RWPE1 (cell line): Measurements from ENCODE around the gene SPOP.

Source experiments
- CTCF ChIA-PET: fragments of 350-600 bp; sonication (Branson Sonifier 250); formaldehyde crosslinking; extraction: SDS; loops from one replicate; lab custom pipeline; 2021; lab: Yijun Ruan, JAX
- POLR2A ChIA-PET: fragments of 400-600 bp; formaldehyde crosslinking; extraction: SDS; loops from one replicate; lab custom pipeline; 2020; ENCODE audit warnings: antibody characterized with exemption; ENCODE audit not compliant: low non-redundant PET; lab: Yijun Ruan, JAX
- DNase-seq: peaks from one replicate; pipeline ENCODE4 v3.0.0; 2012; ENCODE audit warnings: low spot score
- H3K27ac ChIP-seq: fragments of 450-650 bp; 2 replicates; pipeline ENCODE4 v1.5.1; 2017
- CTCF ChIP-seq: fragments of 450-650 bp; conservative IDR thresholded peaks from 2 replicates; pipeline ENCODE4 v1.5.1; 2017; ENCODE audit warnings: low read depth, mild to moderate bottlenecking

The SPOP gene

GRCh38 chr17:49598918-49599317 lies 79.0 kb downstream of the SPOP start:
- CTCF ChIA-PET: interaction anchor here (0.6 to 1.0 kb wide), 2 partner anchors 15 to 23 kb away, joined by 3 to 4 read pairs; partner anchors contain the start of gene NXPH3
- DNase-seq: no peak
- H3K27ac ChIP-seq: no peak overlapping the region
- TF ChIP-seq CTCF: no peak
- POLR2A ChIA-PET: no interaction called here

GRCh38 chr17:49597928-49598655 lies 79.8 kb downstream of the SPOP start:
- H3K27ac ChIP-seq: no peak overlapping the region
- DNase-seq: no peak
- no peak for TF ChIP-seq CTCF
- ChIA-PET POLR2A (no interaction called here), CTCF (interaction anchor here (1.0 kb wide), 1 partner anchor 22 kb away, joined by 4 read pairs; the partner anchor contains the start of gene NXPH3)

- no peak for DNase-seq
- ChIA-PET CTCF (interaction anchor here (0.7 to 1.0 kb wide), 2 partner anchors 12 to 21 kb away, joined by 3 read pairs; no protein-coding TSS in a partner anchor), POLR2A (no interaction called here)
- no peak for TF ChIP-seq CTCF
- no peak overlapping the region for H3K27ac ChIP-seq
Observed at GRCh38 chr17:49597436-49597835, 80.5 kb downstream of the SPOP start.

- no peak overlapping the region for H3K27ac ChIP-seq
- CTCF ChIA-PET: interaction anchor here (0.7 to 1.0 kb wide), 2 partner anchors 12 to 21 kb away, joined by 3 read pairs; no protein-coding TSS in a partner anchor
- no peak for TF ChIP-seq CTCF
- no peak for DNase-seq
- POLR2A ChIA-PET: interaction anchor here (0.6 kb wide), 1 partner anchor 18 kb away, joined by 5 read pairs; no protein-coding TSS in a partner anchor
Observed at GRCh38 chr17:49596613-49597244, 81.2 kb downstream of the SPOP start.

- DNase-seq: no peak
- TF ChIP-seq CTCF: no peak
- POLR2A ChIA-PET: no interaction called here
- H3K27ac ChIP-seq: no peak overlapping the region
- CTCF ChIA-PET: no interaction called here
Observed at GRCh38 chr17:49595980-49596379, 81.9 kb downstream of the SPOP start.

GRCh38 chr17:49595328-49595727 lies 82.6 kb downstream of the SPOP start:
- no peak for DNase-seq
- ChIA-PET POLR2A (no interaction called here), CTCF (interaction anchor here (0.6 kb wide), 1 partner anchor 366 kb away, joined by 3 read pairs; no protein-coding TSS in a partner anchor)
- TF ChIP-seq CTCF: no peak
- H3K27ac ChIP-seq: no peak overlapping the region
